ENCODE measurements around the gene TPM2.

Gene TPM2

GRCh38 chr9:35689542-35690293 is at the start of gene TPM2:
Gene TPM2 (minus strand): TSS chr9:35689925. CDS start chr9:35689817, 108 bp downstream.
- no peak for DNase-seq

GRCh38 chr9:35738924-35739323 is 49.2 kb upstream of the TPM2 start:
- no peak for DNase-seq

- no peak for DNase-seq
These were observed 48.5 kb upstream of the TPM2 start for GRCh38 chr9:35738186-35738585.

GRCh38 chr9:35737143-35737542 is 47.4 kb upstream of the TPM2 start:
- no peak for DNase-seq

GRCh38 chr9:35736201-35736633 is 46.5 kb upstream of the TPM2 start:
- peak; percentile 83 for DNase-seq

- no peak for DNase-seq
These were observed 44.4 kb upstream of the TPM2 start for GRCh38 chr9:35734096-35734495.

- peak; percentile 39 for DNase-seq
These were observed 43.2 kb upstream of the TPM2 start for GRCh38 chr9:35732800-35733541.

- DNase-seq, result peak; percentile 98
These were observed 42.6 kb upstream of the TPM2 start, which contains the start of the genes CREB3 and TLN1 for GRCh38 chr9:35732185-35732799. Gene CREB3 (plus strand): TSS chr9:35732666. CDS start chr9:35732773, 107 bp downstream. Gene TLN1 (minus strand): TSS chr9:35732195. CDS start chr9:35725694, 6,501 bp downstream.

GRCh38 chr9:35731415-35732184 is 41.9 kb upstream of the TPM2 start:
- peak; percentile 10 for DNase-seq

GRCh38 chr9:35730486-35730854 is 40.7 kb upstream of the TPM2 start:
- no peak for DNase-seq

- DNase-seq, result peak; percentile 53
These were observed 40.2 kb upstream of the TPM2 start for GRCh38 chr9:35729700-35730485.

- no peak for DNase-seq
These were observed 39.4 kb upstream of the TPM2 start for GRCh38 chr9:35729101-35729500.

GRCh38 chr9:35728041-35728971 is 38.6 kb upstream of the TPM2 start:
- DNase-seq, result peak; percentile 52

GRCh38 chr9:35727676-35728040 is 37.9 kb upstream of the TPM2 start:
- DNase-seq, result no peak

- peak; percentile 37 for DNase-seq
These were observed 37.2 kb upstream of the TPM2 start for GRCh38 chr9:35726931-35727330.

- DNase-seq, result no peak
These were observed 35.6 kb upstream of the TPM2 start for GRCh38 chr9:35725362-35725761.

GRCh38 chr9:35723908-35724307 is 34.2 kb upstream of the TPM2 start:
- DNase-seq, result no peak

GRCh38 chr9:35723426-35723825 is 33.7 kb upstream of the TPM2 start:
- DNase-seq, result no peak

- DNase-seq, result no peak
These were observed 29.8 kb upstream of the TPM2 start for GRCh38 chr9:35719546-35719945.

GRCh38 chr9:35718721-35719511 is 29.2 kb upstream of the TPM2 start:
- DNase-seq, result no peak
